Hematopoietic multipotent progenitor cell treated with erythropoietin and hydrocortisone succinate and interleukin-3 and kit ligand, for 8 days (in vitro differentiated cells): ENCODE data around the gene FRMD7.

ENCODE experiments used
- DNase-seq: peaks from one replicate; pipeline ENCODE4 v3.0.0-alpha.2; 2015

FRMD7 gene

GRCh38 chrX:132030264-132030663 is 97.6 kb downstream of the FRMD7 start:
- no peak for DNase-seq
